ENCODE measurements around the gene SLC50A1.
"Not testable (repeated sequence)": the region's sequence is repeated elsewhere in the genome, so short reads cannot be mapped to it uniquely, and the experiment has no call there.

Gene SLC50A1

DNA sequence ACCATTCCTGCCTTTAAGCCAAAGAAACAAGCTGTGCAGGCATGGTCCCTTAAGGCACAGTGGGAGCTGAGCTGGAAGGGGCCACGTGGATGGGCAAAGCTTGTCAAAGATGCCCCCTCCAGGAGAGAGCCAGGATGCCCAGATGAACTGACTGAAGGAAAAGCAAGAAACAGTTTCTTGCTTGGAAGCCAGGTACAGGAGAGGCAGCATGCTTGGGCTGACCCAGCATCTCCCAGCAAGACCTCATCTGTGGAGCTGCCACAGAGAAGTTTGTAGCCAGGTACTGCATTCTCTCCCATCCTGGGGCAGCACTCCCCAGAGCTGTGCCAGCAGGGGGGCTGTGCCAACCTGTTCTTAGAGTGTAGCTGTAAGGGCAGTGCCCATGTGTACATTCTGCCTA lies 1.3 kb upstream of the SLC50A1 start:
- no peak for DNase-seq

DNA sequence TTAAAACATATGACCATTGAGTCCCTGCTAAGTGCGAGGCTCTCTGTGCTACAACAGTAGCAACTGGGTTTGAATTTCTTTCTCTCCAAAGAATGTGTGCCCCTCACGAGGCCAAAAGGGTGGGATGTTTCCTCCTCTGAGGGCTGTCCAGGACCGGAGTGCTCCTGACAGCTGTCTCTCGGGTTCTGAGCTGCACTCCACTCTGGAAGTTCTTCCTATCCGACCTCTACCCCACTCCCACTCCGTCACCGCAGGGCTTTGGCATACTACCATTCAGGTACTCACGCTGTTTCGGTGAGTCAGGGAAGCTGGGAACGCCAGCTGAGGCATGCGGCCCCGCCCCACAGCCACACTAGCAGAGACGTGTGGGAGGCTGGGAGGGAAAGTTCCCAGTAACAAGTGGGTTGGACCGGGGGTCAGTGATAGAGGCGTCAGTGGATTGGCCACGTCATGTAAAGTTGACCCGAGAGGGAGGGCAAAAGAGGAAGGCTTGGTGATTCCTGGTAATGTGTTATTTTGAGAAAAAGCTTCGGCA lies 705 bp upstream of the SLC50A1 start:
- peak in 37 of 51 donors; percentile 18 to 86 (median 49) for DNase-seq

DNA sequence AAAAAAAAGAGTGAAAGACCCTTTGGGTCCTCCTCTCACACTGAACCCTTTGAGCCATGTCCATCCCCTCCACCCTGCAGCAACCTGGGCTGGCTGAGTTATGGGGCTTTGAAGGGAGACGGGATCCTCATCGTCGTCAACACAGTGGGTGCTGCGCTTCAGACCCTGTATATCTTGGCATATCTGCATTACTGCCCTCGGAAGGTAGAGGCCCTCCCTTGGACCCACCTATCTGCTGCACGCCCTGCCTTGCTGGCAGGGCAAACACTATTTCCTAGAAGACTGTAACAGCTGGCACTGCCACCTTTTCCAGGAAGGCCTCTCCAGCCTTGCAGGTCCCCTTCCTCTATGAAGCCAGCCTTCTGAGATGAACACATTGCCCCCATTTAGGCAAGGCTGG lies 1.1 kb downstream of the SLC50A1 start:
- DNase-seq, result no peak

DNA sequence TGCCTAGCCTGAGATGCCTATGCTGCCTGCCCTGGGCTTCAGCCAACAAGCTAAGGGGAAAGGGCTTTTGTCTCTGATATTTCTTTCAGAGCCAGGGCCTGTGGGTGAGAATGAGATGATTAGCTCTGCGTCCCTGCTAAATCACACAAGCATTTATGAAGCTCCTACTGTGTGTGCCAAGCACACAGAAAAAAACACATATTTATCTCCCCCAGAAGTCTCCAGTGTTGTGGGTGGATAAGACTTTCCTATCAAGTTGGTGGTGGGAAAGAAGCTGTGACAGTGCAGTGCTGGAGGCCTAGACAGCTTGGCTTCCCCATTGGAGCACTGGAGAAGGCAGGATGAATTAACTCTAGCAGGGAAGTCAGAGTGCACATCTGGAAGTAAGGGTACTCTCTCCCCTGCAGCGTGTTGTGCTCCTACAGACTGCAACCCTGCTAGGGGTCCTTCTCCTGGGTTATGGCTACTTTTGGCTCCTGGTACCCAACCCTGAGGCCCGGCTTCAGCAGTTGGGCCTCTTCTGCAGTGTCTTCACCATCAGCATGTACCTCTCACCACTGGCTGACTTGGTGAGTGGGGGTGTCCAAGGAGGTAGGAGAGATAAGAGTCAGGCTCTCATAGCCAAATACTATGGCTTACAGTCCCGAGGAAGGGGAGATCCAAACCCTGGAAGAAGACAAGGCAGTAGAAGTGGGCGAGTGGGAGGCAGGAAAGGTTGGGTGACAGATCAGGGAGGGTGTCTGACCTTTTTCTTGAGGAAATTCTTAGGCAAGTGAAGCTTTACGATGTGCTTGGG lies 1.7 kb downstream of the SLC50A1 start:
- DNase-seq, result no peak

DNA sequence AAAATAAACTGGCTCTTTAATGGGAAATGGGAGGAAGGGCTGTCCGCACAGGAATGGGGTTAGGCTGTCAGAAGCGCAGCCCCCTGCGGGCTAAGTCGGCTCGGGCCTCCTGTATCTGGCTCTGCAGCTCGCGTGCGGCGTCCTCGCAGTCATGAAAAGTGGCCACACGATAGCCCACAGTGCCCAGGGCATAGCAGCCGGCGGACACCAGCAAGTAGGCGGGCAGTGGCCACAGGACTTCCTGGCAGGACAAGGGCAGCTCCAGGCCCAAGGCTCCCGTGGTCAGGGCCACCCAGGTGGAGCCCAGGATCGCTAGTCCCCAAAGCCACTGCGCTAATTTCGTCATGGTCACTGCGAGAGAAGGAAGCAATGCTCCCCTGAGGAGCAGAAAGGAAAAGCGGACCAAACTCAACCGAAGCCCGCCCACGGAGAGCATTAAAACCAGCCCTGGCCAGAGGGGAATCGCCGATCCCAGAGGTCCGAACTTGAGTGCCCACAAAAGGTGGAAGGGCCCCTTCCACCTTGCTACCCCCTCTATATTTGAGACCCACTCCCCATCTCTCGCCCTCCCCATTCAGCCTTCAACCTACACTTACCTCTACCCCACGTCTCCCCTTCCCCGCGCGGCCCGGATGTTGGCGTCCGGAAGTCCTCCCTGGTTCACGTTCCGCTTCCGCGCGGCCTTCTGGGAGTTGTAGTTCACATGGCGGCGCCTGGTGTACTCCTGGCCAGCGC lies 4.4 kb downstream of the SLC50A1 start, which contains the start of gene DPM3:
DPM3 (minus strand) TSS at position 637 of the 735 bp plus-strand sequence; CDS start at position 346, 291 bp downstream.
- peak in 50 of 51 donors; percentile 55 to 94 (median 84) for DNase-seq

DNA sequence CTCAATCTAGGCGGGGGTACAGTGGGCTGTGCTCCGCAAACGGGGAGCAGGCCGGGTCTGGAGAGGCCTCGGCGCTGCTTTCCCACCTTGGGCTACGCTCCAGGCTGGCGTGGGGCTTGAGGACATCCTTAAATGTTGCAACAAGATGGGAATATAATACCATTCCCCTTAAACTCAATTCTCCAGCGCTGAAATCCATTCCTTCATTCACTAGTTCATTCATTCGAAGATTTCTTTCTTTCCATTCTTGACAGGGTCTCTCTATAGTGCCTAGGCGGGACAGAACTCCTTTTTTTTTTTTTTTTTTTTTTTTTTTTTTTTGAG lies 4.9 kb downstream of the SLC50A1 start:
- DNase-seq, result no peak

DNA sequence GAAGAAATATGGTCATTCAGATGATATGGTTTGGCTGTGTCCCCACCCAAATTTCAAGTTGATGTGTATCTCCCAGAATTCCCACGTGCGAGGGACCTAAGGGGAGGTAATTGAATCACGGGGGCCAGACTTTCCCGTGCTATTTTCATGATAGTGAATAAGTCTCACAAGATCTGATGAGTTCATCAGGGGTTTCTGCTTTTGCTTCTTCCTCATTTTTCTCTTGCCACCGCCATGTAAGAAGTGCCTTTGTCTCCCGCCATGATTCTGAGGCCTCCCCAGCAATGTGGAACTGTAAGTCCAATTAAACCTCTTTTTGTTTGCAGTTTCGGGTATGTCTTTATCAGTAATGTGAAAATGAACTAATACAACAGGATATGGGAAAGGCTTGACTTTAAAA lies 6.1 kb downstream of the SLC50A1 start:
- no peak for DNase-seq

DNA sequence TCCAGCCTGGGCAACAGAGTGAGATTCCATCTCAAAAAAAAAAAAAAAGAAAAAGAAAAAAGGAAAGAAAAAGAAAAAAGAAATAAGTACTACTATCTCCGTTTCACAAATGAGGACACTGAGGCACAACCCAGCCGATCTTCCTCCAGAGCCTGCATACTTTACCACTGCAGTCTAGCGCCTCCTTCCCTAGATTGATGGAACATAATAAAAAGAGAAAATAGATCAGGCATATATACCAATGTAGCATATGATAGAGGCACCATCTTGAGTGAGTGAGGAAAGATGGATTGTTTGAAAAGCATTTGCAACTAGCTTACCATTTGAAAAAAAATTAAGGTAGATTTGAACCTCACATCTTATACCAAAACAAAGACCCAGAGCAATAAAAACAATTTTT lies 9.8 kb downstream of the SLC50A1 start:
- no peak for DNase-seq

DNA sequence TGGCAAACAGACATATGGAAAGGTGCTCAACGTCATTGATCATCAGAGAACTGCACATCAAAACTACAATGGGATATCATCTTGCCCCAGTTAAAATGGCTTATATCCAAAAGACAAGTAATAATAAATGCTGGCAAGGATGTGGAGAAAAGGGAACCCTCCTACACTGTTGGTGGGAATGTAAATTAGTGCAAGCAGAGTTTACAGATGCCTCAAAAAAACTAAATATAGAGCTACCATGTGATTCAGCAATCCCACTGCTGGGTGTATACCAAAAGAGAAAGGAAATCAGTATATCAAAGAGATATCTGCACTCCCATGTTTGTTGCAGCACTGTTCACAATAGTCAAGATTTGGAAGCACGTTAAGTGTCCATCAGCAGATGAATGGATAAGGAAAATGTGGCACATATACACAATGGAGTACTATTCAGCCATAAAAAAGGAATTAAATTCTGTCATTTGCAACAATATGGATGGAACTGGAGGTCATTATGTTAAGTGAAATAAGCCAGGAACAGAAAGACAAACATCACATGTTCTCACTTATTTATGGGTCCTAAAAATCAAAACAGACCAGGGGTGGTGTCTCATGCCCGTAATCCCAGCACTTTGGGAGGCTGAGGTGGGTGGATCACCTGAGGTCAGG lies 20.5 kb downstream of the SLC50A1 start:
- not testable (repeated sequence) for DNase-seq

DNA sequence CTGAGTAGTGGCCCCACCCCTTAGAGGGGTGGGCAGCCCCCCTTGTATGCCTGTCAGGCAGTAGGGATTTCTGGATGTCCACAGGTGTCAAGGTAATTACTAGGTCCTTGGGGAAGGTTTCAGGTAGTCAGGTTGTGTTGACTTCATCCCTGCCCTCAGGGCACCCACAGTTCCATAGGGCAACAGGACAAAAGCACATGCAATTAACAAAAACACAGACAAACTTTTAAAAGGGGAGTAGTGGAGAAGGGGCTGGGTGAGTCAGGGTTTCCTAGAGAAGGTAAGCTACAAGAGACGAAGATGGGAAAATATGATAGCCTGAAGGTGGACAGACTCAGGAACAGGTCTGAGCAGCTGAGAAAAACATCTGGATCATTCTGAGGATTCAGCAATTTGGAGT lies 23.3 kb downstream of the SLC50A1 start:
- DNase-seq, result no peak

DNA sequence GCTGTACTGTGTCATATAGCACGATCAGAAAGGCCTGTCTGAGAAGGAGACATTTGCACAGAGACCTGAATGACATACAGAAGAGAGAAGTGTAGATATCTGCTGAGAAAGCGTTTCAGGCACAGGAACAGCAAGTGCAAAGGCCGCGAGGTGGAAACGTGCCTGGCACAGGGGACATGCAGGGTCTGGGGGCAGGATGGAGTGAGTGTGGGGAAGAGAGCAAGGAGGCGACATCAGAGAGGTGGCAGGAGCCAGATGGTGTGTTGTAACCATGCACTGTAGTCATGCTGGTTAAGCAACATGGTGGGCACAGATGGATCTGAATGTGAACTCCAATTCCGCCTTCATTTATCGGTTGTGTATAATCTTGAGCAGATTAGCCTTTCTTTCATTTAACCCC lies 24.5 kb downstream of the SLC50A1 start:
- no peak for DNase-seq

DNA sequence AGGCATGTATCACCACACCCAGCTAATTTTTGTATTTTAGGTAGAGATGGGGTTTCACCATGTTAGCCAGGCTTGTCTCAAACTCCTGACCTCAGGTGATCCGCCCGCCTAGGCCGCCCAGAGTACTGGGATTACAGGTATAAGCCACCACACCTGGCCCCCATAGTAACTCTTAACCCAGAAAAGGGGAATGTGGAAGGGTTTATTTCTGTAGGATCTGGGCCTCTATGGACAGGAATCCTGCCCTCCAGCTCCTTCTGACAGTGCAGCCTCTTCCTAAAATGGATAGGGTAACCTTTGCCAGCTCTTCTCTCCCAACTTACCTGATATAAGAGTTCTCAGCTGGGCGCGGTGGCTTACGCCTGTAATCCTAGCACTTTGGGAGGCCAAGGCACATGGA lies 27.0 kb downstream of the SLC50A1 start:
- DNase-seq, result not testable (repeated sequence)

DNA sequence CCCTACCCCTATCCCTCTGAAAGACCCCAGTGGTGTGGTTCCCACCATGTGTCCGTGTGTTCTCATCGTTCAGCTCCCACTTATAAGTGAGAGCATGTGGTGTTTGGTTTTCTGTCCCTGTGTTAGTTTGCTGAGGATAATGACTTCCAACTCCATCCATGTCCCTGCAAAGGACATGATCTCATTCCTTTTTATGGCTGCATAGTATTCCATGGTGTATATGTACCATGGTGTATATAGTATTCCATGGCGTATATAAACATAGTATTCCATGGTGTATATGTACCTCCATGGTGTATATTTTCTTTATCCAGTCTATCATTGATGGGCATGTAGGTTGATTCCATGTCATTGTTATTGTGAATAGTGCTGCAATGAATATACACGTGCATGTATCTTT lies 28.1 kb downstream of the SLC50A1 start:
- DNase-seq, result not testable (repeated sequence)

DNA sequence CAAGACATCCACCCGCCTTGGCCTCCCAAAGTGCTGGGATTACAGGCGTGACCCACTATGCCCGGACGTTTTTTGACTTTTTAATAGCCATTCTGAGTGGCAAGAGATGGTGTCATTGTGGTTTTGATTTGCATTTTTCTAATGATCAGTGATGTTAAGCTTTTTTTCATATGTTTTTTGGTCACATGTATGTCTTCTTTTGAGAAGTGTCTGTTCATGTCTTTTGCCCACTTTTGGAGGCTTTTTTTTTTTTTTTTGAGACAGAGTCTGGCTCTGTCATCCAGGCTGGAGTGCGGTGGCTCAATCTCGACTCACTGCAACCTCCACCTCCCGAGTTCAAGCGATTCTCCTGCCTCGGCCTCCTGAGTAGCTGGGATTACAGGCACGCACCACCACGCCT lies 29.0 kb downstream of the SLC50A1 start:
- not testable (repeated sequence) for DNase-seq

DNA sequence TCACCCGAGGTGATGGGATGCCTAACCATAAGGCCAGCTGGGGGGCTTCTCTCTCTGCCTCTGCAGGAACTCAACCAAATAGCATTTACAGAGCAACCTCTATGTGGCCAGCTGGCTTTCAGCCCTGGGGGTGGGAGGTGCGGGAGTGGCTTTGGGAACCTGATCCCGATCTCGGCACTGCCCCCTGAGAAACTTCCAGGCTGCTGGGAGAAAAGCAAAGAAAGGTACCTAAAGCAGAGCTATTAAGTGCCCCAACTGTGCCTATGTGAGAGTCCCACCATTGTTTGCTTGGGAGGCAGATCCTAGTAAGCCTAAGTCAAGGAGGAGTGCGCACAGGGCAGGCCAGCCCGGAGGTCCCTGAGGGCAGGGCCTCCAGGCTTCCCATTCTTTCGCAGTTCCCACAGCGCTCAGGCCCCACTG lies 30.4 kb downstream of the SLC50A1 start:
- no peak for DNase-seq

DNA sequence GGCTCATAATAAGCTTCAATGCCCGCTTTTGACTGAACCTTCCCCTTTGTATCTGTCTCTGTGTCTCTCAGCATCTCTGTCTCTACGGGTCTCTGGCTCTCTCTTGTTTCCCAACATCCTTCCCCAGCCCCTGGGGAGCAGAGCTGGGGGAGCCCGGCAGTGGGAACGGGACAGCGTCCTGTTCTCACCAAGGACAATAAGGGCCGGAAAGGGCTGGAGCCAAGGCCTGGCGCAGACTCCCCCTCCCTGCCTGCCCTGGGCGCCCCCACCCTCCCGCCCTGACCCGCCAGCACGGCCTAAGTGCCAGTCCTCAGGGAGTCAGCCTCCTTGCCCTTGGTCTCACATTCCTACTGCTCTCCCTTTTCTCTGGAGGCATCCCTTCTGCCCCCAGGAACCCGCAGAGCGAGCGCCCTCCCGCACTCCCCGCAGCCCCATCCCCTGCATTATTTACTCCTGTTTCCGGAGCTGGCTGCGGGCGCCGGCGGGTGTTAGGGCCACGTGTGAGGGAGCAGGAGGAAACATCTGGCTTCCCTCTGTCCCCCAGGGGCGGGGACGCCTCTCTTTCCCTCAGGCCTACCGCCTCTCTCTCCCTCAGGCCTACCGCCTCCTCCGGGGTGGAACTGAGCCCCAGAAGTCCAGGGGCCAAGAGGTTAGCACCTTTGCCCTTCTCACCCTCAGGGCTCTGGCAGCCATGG lies 31.0 kb downstream of the SLC50A1 start:
- peak in 27 of 51 donors; percentile 12 to 59 (median 42) for DNase-seq

DNA sequence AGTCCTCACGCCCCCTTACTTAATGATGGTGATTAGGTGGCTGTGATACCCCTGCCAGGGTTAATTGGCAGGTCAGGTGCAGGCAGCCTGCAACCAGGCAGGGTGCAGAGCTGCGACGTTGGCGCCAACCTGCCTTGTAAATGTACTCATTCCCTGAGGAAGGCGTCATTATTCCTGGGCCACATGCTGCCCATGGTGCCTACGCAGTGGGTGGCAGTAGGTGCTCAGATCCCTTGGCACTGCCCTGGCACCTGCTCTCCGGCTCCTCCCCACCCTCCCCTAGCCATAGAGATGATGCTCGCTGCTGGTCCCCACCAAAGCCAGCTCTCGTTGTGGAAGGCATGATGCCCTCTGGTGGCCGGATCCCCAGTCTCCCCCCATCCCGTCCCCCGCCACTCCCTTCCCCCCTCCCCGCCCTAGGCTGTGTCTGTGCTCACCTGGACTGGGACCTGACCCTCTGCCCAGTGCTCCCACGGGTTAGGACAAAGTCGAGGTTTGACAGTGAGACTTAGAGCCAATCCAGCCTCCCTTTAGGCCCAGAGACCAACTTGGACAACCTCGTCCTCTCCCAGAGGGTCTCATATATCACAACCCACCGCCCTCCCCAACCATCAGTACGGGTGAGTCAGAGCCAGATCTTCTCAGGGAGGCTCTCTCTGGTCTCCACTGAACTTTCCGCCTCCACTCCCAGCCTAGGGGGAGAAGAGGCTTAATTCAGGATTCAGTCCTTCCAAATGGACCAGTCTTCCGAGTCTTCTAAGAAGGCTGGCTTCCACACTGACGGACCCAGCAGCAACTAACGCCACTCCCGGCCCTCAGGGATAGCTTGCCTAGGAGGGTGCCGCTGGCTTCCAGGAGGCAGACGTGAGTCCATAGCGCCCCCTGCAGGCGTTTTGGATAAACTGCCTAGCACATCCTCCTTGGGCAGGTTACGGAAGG lies 31.8 kb downstream of the SLC50A1 start:
- peak in 50 of 51 donors; percentile 22 to 96 (median 80) for DNase-seq

DNA sequence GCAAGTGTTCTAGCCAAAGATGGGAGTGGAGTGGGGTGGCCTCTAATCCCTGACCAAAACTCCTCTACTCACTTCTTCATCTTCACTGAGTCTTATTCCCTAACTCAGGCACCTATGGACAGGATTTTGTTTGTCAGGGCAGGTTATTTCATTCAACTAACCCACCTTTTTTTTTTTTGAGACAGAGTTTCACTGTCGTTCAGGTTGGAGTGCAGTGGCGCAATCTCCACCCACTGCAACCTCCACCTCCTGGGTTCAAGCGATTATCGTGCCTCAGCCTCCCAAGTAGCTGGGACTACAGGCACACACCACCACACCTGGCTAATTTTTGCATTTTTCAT lies 32.4 kb downstream of the SLC50A1 start:
- DNase-seq, result not testable (repeated sequence)

DNA sequence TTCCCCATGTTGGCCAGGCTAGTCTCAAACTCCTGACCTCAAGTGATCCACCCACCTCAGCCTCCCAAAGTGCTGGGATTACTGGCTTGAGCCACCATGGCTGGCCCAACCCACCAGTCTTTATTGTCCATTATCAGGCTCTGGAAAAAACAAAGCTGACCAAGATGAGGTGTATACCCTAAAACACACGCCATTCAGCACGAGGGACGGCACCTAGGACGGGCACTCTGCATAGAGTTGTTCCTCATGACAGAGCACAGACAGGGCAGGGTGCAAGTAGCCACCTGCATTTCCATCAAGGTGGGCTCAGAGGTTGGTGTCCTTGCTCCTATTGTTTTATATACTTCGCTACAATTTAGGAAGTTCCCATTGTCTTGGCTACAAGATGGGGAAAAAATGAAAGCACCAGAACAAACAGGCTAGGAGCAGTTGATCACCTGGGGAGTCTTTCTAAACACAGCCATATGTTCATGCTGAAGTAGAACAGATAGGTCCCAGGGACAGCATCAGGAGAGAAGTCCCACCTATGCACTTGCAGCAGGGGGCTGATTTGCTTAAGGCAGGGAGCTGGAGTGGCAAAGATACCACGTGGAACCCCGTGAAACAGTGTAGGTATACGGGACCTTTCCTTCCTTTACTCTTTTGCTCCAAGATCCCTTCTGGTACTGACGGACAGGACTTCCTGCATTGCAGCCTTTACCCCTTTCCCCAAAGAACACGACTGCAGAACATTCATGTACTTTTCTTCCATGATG lies 33.0 kb downstream of the SLC50A1 start:
- no peak for DNase-seq

DNA sequence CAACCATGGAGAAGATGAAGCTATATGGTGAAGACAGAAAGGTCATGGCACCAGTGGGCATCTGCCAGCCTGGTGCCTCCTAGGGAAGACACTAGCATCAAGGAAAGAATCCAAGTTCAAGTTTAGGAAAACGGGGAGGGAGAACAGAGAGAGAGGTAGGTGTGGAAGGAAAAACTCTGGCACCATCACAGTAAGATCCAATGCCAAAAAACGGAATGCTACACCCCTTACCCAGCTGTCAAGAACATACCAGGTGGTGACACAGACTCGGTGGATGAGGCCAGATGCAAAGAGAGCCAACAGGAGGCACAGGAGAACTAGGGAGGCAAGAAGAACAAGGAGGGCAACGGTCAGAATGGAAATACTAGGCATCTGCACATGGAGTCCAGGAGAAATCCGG lies 33.9 kb downstream of the SLC50A1 start:
- DNase-seq, result no peak
